HG03060 (cell line): ENCODE results near the gene FRMD3.

Source experiments
- ATAC-seq: cut with Tn5 transposase; IDR thresholded peaks from one replicate; pipeline ENCODE4 v1.9.1; 2021; ENCODE audit warnings: low read depth, moderate number of reproducible peaks; ENCODE audit not compliant: unreplicated experiment

Gene FRMD3

GRCh38 chr9:83440641-83441040, 97.6 kb downstream of the FRMD3 start:
- ATAC-seq: no peak

GRCh38 chr9:83435301-83435700, 102.9 kb downstream of the FRMD3 start:
- ATAC-seq: no peak

- no peak for ATAC-seq
Measured at GRCh38 chr9:83434254-83434653, 103.9 kb downstream of the FRMD3 start.

GRCh38 chr9:83433846-83434245, 104.4 kb downstream of the FRMD3 start:
- no peak for ATAC-seq

DNA sequence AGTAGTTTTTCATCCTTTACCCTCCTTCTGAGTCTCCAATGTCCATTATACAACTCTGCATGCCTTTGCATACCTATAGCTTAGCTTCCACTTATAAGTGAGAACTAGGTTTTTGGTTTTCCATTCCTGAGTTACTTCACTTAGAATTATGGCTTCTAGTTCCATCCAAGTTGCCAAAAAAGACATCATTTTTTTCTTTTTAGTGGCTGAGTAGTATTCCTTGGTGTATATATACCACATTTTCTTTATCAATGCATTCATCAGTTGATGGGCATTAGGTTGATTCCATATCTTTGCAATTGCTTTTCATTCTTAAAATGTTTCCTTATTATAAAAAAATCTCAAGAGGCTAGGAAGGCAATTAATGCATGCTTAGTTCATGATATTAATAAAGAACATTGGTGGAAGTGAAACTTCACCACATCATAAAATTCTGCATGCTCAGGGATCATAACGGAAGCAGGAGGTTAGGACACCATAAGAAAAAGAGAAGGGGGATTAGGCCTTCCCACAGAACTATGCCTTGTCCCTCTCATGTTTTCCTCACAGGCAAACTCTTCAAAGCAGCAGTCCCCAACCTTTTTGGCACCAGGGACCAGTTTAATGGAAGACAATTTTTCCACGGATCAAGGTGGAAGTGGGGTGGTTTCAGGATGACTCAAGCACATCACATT, 105.2 kb downstream of the FRMD3 start:
- ATAC-seq: no peak

DNA sequence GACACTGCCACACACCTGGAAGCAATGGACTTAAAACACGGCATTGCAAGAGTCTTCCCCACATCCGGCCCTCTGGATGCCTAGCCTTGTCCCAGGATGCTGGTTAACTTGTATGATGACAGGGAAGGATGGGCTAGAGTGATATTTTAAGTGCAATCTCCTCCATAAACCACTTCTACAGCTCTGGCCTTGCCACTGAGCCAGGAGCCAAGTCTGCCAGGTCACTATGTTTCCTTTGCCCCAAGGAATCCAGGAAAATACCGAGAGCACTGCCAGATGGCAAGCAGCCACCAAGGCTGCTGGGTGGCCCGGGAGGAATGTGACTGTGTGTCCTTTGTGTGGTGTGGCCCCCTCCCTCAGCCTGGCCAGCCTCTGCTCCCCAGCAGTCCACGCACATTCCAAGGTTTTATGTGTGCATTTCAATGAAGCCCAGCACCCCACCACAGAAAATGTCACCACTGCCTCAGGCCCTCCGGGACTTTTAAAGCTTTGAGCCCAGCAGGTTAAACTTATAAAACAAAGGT, 106.0 kb downstream of the FRMD3 start:
- no peak for ATAC-seq

DNA sequence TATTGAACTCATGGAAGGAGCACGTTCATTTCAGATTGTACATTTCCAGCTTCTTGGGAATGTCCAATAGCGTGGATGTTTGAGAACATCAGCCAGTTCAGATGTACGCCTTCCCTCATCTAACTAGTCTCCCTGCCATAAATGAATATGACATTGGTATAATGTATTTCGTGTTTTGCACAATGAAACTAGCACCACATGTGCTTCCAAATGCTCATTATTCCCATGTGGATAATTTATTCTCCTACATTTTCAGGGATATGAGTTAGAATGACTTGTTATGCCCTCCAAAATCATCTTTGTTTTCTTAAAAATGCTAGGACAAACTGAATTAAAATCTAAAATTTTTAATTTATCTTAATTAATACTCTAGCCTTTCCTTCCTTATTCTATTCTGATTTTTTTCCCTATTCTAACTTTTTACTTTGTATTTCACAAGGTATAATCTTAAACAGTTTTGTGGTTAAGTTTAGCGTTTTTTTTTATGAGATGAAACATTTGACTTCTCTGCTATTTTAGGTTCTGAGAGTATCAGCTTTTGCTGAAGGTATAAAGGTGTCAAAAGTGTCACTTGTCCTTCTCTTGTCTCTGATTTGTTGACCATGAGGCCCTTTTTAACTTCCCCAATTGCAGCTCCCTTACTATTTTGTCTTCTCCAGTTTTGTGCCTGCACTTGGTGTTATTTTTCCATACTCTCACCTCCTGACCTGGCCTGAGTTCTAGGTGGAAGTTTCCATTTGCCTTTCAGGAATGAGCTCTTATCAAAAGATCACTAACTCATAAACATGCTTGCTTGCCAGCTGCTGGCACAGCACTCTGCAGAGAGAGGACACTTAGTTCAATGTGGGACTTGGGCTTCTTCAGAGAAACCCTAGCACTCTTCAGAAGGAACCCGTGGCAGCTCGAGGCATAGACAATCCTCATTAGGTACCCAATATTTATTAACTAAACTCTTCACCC, 106.8 kb downstream of the FRMD3 start:
- no peak for ATAC-seq

DNA sequence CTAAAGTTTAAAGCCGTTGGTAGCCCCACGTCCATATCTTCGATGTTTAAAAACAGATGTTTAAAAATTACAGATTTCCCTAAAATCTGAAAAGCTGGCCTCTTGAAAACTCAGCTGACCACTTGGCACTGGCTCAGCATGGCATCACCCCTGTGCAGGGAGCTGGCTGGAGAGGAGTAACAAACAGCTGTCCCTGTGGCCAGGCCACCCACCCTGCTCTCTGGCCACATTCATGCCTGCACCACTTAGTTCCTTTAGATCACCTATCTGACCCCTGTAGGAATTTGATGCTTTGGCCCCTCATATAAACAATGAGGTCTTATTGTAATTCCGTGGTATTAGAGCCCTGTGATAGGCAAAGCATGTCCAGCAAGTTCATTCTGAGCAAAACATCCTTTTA, 107.5 kb downstream of the FRMD3 start:
- ATAC-seq: no peak

DNA sequence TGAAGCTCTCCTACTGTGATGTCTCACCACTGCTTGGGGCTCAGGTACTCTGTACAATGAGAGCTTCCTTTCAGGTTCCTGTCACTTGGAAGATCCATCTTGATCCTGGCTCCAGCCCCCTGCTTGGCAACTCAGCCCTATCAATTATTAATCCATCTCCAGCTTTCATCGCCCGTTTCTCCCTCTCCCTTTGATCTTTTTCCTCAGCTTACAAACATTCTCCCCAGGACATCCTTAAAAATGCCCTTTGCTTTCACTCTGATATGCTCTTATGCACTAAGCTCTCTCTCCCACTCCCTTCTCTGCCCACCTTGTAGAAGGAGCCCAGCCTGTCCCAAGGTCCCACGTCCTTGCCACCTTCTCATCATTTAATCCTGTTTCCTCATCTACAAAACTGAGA, 109.0 kb downstream of the FRMD3 start:
- no peak for ATAC-seq

- ATAC-seq: no peak
Measured at GRCh38 chr9:83425240-83425639, 113.0 kb downstream of the FRMD3 start.

GRCh38 chr9:83424831-83425230, 113.4 kb downstream of the FRMD3 start:
- ATAC-seq: no peak

DNA sequence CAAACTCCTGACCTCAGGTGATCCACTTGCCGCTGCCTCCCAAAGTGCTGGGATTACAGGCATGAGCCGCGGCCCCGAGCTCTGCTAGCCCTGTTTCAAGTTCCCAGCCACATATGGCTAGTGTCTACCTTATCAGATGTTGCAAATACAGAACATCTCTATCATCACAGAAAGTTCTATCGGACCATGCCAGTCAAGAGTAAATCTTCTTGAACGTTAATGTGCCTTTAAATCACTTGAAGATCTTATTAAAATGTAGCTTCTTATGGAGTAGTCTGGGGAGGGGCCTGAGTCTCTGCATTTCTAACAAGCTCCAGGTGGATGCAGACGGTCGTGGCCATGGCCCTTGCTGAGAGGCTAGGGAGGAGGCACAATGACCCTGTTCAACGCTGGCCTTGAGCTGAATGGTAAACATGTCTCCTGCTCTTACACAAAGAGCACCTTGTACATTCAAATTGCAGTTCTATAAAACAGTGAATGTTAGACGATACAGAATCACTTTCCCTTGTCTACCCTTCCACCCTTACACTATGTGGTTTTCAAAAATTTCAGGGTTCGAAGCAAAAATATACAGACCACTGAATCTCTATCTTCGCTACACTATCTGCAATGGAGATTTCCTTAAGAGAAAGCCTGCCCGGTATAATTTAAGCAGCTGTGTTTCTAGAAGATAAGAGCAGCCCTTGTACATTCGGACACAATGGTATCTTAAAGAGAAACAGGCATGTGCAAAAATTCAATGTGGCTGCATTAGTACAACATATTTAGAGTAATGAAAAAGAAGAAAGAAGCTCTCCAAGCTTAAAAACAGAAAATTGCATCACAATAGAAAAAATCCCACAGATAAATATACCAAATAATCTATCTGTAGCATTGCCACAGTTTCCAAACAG, 114.1 kb downstream of the FRMD3 start:
- no peak for ATAC-seq

DNA sequence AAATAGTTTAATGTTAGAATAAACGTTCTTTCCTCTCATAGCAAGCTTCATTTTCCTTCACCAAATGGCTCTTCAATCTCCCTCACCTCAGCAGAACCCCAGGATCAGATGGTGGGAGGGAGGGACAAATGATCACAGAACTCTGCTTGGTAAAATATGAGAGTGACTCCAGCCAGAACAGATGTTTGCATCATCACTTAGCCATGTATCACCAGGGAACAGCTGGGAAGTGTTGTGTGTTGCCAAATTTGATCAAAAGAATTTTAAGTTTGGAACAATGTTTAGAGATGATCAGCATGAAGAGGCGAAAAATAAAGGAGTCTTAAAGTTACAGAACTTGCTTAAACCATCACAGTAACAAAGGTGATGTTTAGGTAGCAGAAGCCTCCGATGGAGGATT, 115.7 kb downstream of the FRMD3 start:
- ATAC-seq: no peak

- no peak for ATAC-seq
Measured at GRCh38 chr9:83420486-83420885, 117.7 kb downstream of the FRMD3 start.

DNA sequence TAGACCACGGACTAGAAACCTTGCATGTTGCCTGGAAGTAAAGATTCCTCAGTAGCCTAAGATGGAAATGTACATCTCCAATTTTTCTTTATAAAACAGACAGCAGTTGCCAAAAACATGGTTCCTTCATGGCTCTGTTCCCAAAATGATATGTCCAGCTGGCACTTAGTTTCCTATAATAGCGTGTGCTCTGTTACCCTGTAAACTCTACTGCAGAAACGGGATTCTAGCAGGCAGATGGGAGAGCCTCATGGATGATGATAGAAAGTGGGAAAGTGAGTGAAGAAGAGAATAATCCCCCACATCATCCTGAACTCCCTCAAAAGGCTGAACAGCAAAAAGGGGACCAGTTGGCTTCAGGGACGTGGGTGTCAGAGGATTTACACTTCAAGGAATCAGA, 118.2 kb downstream of the FRMD3 start:
- ATAC-seq: no peak

DNA sequence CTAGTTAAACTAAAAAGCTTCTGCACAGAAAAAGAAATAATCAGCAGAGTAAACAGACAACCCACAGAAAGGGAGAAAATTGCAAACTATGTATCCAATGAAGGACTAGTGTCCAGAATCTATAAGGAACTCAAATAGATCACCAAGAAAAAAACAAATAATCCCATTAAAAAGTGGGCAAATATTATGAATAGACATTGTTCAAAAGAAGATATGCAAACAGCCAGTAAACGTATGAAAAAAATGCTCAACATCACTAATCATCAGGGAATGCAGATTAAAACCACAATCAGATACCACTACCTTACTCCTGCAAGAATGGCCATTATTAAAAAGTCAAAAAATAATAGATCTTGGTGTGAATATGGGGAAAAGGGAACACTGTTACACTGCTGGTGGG, 119.9 kb downstream of the FRMD3 start:
- no peak for ATAC-seq

- no peak for ATAC-seq
Measured at GRCh38 chr9:83413367-83413766, 124.8 kb downstream of the FRMD3 start.

GRCh38 chr9:83410701-83411100, 127.5 kb downstream of the FRMD3 start:
- ATAC-seq: no peak

DNA sequence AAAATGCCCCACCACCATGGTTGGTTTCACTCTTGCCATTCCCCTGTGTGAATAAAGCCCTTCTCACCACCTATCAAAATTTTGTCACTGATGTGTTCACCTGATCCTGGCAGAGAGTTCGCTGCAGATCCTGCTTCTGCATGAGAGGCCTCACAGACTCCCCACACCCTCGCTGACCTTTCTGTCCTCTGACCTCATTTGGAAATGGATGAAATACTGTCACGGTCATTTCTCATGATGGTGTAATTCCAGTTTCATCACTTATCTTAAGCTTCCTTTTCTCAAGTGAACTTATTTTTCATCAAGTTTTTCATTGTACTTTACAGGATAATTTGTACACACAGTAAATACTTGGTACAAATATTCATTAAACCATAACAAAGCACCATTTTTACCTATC, 131.3 kb downstream of the FRMD3 start:
- no peak for ATAC-seq

GRCh38 chr9:83405759-83406158, 132.4 kb downstream of the FRMD3 start:
- ATAC-seq: no peak
